H1 (cell line): ENCODE data around the gene BRAT1. TPM values are rescaled to one million over a fixed set of nuclear protein-coding genes. Genes with fewer than 3 reads are reported as not detected.

Source experiments
- CHD7 ChIP-seq: fragments of 300-600 bp; sonication (generic); IDR thresholded peaks from 2 replicates; pipeline ENCODE4 v1.7.1; 2012; ENCODE audit warnings: low read length, moderate library complexity, mild to moderate bottlenecking, inconsistent platforms; ENCODE audit not compliant: insufficient replicate concordance
- GTF2F1 ChIP-seq: IDR thresholded peaks from 2 replicates; pipeline ENCODE4 v1.6.1; 2012; ENCODE audit warnings: low read depth, low read length, improper control_type of control experiment, borderline replicate concordance
- KDM5A ChIP-seq: fragments of 200-600 bp; IDR thresholded peaks from 2 replicates; pipeline ENCODE4 v1.7.1; 2012; ENCODE audit warnings: mild to moderate bottlenecking, low read length, inconsistent platforms, mixed read lengths
- NANOG ChIP-seq: IDR thresholded peaks from 2 replicates; pipeline ENCODE4 v1.6.1; 2011; ENCODE audit warnings: low read length, low read depth, mild to moderate bottlenecking, inconsistent platforms; ENCODE audit not compliant: insufficient read depth, poor library complexity, severe bottlenecking
- PHF8 ChIP-seq: fragments of 200-600 bp; sonication (generic); conservative IDR thresholded peaks from 2 replicates; pipeline ENCODE4 v1.7.1; 2012; ENCODE audit warnings: low read depth, mild to moderate bottlenecking, inconsistent platforms, low read length, moderate library complexity
- RAD21 ChIP-seq, 2 experiments: IDR thresholded peaks in 1 of 2; conservative IDR thresholded peaks in 1 of 2; 2 replicates each; pipeline ENCODE4 v1.6.1; 2011; ENCODE audit warnings: low read depth in 2 of 2, low read length in 2 of 2, improper control_type of control experiment in 1 of 2, inconsistent platforms in 1 of 2, mild to moderate bottlenecking in 1 of 2, moderate library complexity in 1 of 2
- SIX5 ChIP-seq: IDR thresholded peaks from 2 replicates; pipeline ENCODE4 v1.6.1; 2011; ENCODE audit warnings: mild to moderate bottlenecking, low read depth, low read length
- SP2 ChIP-seq: IDR thresholded peaks from 2 replicates; pipeline ENCODE4 v1.6.1; 2012; ENCODE audit warnings: mild to moderate bottlenecking, low read length, inconsistent platforms
- SP4 ChIP-seq: IDR thresholded peaks from 2 replicates; pipeline ENCODE4 v1.6.1; 2012; ENCODE audit warnings: low read length, inconsistent platforms
- SUZ12 ChIP-seq: fragments of 200-600 bp; sonication (generic); IDR thresholded peaks from 2 replicates; pipeline ENCODE4 v1.6.1; 2012; ENCODE audit warnings: mild to moderate bottlenecking, inconsistent platforms, low read length, moderate library complexity, mixed read lengths
- TAF1 ChIP-seq: IDR thresholded peaks from 2 replicates; pipeline ENCODE4 v1.6.1; 2011; ENCODE audit warnings: mild to moderate bottlenecking, low read depth, low read length
- TBP ChIP-seq: IDR thresholded peaks from 2 replicates; pipeline ENCODE4 v1.6.1; 2011; ENCODE audit warnings: low read depth, low read length, improper control_type of control experiment
- polyA plus RNA-seq, 7 experiments: library from polyadenylated mRNA; depleted of rRNA in 3 of 7; stranded (reverse) in 5 of 7; unstranded in 2 of 7; fragments of >200 nt in 5 of 7; fragments of 200-250 nt in 2 of 7; gene quantifications; 1 replicate in 5 of 7; 2 replicates in 1 of 7; 4 replicates in 1 of 7; pipeline versions ENCODE4 v1.2.1 to v1.2.3, GENCODE V29; 2011 to 2013; ENCODE audit warnings: missing spikeins in 2 of 7, mixed read lengths in 2 of 7
- total RNA-seq: library from RNA; stranded (reverse); fragmentation: NEBNext Ultra II Directional; extraction: Animal tissue kit (Norgen Biotek cat#: 25700); gene quantifications from 2 replicates; pipeline ENCODE4 v1.2.1, GENCODE V29; 2021

Gene BRAT1
- total and polyA plus RNA-seq, 2 of the 8 experiments (the other 6 are each of a cell fraction or from before 2014, with no cell fraction given): 36.8 to 42.3 TPM

DNA sequence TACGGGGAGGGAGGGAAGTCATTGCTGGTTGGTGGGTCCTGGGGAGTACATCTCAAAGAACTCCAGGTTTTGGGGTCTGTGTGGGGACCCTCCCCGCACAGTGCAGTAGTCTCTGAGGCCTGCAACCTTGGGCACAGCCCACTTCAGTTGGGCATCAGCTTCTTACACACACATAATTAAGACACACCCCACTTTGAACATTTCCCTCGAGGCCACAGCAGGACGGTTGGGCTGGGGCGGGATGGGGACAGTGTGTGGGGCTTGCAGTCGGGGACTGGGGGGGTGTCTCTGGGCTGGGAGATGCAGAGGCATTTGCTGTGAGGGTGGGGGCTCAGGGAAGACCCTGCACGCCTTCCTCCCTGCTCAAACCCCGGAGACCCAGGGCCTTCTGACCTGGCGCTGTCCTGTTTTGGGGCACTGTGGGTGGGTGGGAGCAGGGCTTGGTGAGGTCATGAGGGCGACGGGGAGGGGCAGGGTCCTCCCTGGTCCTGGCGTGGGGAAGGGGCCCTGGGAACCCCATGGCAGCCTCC, 34.5 kb downstream of the BRAT1 start (continued):
- no peak for TF ChIP-seq CHD7
- TF ChIP-seq SUZ12: no peak
- no peak for TF ChIP-seq SP2
- no peak for TF ChIP-seq SIX5
- TF ChIP-seq RAD21 (IDR thresholded peaks at IDR 0.05 in 1 of 2, conservative IDR thresholded peaks at IDR 0.05 in 1 of 2; ENCODE audit: low read depth in 2 of 2, low read length in 2 of 2): no peak
- no peak for TF ChIP-seq GTF2F1
- TF ChIP-seq KDM5A: no peak
- no peak for TF ChIP-seq NANOG
- no peak for TF ChIP-seq SP4
- no peak for TF ChIP-seq TAF1
- TF ChIP-seq PHF8: no peak
- no peak for TF ChIP-seq TBP
